ENCODE measurements around the gene WDR77. TPM values are rescaled to one million over a fixed set of nuclear protein-coding genes. Genes with fewer than 3 reads are reported as not detected.

The WDR77 gene
- total RNA-seq, 1 donor: 29.7 TPM

DNA sequence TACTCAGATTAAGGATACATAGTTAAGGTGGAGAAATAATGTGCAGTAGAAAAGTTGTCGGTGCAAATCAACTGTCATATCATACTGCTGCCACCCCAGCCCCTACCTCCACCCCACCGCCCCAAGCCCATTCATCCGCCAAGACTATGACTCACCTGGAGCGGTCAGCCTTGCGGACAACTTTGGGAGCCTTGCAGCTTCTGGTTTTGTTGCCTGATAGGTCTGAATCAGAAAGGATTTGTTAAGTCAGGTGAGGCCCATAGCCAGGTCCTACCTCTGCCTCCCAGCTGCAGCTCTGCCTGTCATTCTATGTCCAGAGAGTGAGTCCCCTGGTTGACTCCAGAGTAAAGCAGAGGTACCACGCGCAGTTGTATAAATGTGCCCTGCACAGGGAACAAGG is 37.4 kb upstream of the WDR77 start:
- H3K27ac ChIP-seq (ENCODE audit: low read depth, low read length): no peak overlapping the region
- peaks cover 6% of the 10 kb centered on the region for H3K4me1 ChIP-seq (ENCODE audit: insufficient read depth, low read length)
- H3K4me2 ChIP-seq (ENCODE audit: insufficient read depth, low read length): no peak overlapping the region
- no peaks in the 10 kb centered on the region for H3K27me3 ChIP-seq (ENCODE audit: insufficient read depth, low read length)
- no peak overlapping the region for H2AFZ ChIP-seq (ENCODE audit: low read length)
- TF ChIP-seq, protein P1, sequence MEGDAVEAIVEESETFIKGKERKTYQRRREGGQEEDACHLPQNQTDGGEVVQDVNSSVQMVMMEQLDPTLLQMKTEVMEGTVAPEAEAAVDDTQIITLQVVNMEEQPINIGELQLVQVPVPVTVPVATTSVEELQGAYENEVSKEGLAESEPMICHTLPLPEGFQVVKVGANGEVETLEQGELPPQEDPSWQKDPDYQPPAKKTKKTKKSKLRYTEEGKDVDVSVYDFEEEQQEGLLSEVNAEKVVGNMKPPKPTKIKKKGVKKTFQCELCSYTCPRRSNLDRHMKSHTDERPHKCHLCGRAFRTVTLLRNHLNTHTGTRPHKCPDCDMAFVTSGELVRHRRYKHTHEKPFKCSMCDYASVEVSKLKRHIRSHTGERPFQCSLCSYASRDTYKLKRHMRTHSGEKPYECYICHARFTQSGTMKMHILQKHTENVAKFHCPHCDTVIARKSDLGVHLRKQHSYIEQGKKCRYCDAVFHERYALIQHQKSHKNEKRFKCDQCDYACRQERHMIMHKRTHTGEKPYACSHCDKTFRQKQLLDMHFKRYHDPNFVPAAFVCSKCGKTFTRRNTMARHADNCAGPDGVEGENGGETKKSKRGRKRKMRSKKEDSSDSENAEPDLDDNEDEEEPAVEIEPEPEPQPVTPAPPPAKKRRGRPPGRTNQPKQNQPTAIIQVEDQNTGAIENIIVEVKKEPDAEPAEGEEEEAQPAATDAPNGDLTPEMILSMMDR (IDR thresholded peaks at IDR 0.05; ENCODE audit: extremely low read depth, low read depth, low read length): no peak
- no peaks in the 10 kb centered on the region for H3K79me2 ChIP-seq (ENCODE audit: insufficient read depth, low read length)
- H3K9me3 ChIP-seq (ENCODE audit: low read depth, low read length): no peaks in the 10 kb centered on the region
- H4K20me1 ChIP-seq (ENCODE audit: insufficient read depth, low read length): no peaks in the 10 kb centered on the region
- DNase-seq (ENCODE audit: insufficient read length, low spot score, missing footprints): no peak
- no peak overlapping the region for H3K4me3 ChIP-seq (ENCODE audit: insufficient read depth, low read length)
- no peaks in the 10 kb centered on the region for H3K36me3 ChIP-seq (ENCODE audit: insufficient read depth, low read length)

DNA sequence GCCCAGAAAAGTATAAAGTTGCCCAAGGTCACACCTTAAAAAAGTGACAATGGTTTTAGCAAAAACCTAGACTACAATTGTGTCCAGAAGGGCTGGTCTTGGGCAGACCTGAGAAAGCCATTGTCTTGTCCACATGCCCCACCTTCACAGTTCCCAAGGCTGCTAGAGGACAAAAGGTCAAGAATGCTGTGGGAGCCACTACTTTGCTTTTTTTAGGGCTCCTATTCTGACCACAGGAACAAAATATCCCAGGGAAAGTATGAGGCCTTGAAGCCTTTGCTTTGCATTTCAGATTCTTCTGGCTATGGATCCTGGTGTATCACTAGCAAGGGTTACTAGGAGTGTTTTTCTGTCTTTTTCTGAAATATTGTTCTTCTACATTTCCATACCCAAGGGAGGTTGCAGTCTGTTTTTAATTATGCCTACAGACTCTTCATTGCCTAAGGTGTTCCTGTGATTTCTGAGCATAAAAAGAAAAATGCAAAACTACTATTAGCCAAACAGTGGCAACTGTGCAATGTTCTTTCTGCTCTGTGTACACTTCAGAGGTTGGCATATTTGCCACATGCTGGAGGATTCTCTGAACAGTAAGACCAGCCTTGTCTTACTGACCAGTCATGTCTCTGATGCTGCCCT is 35.5 kb upstream of the WDR77 start:
- Histone ChIP-seq H3K4me3 (ENCODE audit: insufficient read depth, low read length) (no peak overlapping the region), H3K27ac (ENCODE audit: low read depth, low read length) (no peak overlapping the region), H3K36me3 (ENCODE audit: insufficient read depth, low read length) (no peaks in the 10 kb centered on the region), H3K27me3 (ENCODE audit: insufficient read depth, low read length) (no peaks in the 10 kb centered on the region), H2AFZ (ENCODE audit: low read length) (no peak overlapping the region), H4K20me1 (ENCODE audit: insufficient read depth, low read length) (no peaks in the 10 kb centered on the region), H3K9me3 (ENCODE audit: low read depth, low read length) (no peaks in the 10 kb centered on the region), H3K79me2 (ENCODE audit: insufficient read depth, low read length) (no peaks in the 10 kb centered on the region), H3K4me1 (ENCODE audit: insufficient read depth, low read length) (peaks cover 6% of the 10 kb centered on the region), H3K4me2 (ENCODE audit: insufficient read depth, low read length) (no peak overlapping the region)
- TF ChIP-seq, protein P1 (IDR thresholded peaks at IDR 0.05; ENCODE audit: extremely low read depth, low read depth, low read length): no peak
- no peak for DNase-seq (ENCODE audit: insufficient read length, low spot score, missing footprints)

DNA sequence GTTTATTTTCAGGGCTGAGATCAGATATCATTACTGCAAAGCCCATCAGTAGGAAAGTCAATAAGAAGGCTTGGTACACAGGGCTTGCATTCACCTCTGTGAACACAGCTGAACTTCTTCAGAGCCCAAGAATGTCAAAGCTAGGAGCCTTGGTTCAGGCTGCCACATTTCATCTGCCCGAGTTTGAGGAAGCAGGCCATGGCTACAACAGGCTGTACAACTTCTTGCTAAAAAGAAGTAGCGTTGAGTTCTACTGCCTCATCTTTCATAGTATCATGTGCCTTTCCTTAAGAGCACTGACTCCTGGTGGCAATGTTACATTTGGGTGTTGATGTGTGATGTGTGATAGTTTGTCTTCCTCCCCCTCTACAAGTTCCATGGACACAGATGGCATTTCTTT is 34.8 kb upstream of the WDR77 start:
- Histone ChIP-seq H3K36me3 (ENCODE audit: insufficient read depth, low read length) (no peaks in the 10 kb centered on the region), H3K27me3 (ENCODE audit: insufficient read depth, low read length) (no peaks in the 10 kb centered on the region), H3K4me2 (ENCODE audit: insufficient read depth, low read length) (no peak overlapping the region), H4K20me1 (ENCODE audit: insufficient read depth, low read length) (no peaks in the 10 kb centered on the region), H3K79me2 (ENCODE audit: insufficient read depth, low read length) (no peaks in the 10 kb centered on the region), H2AFZ (ENCODE audit: low read length) (no peak overlapping the region), H3K9me3 (ENCODE audit: low read depth, low read length) (no peaks in the 10 kb centered on the region), H3K4me1 (ENCODE audit: insufficient read depth, low read length) (peaks cover 6% of the 10 kb centered on the region), H3K27ac (ENCODE audit: low read depth, low read length) (no peak overlapping the region), H3K4me3 (ENCODE audit: insufficient read depth, low read length) (no peak overlapping the region)
- TF ChIP-seq, protein P1 (IDR thresholded peaks at IDR 0.05; ENCODE audit: extremely low read depth, low read depth, low read length): no peak
- DNase-seq (ENCODE audit: insufficient read length, low spot score, missing footprints): no peak

DNA sequence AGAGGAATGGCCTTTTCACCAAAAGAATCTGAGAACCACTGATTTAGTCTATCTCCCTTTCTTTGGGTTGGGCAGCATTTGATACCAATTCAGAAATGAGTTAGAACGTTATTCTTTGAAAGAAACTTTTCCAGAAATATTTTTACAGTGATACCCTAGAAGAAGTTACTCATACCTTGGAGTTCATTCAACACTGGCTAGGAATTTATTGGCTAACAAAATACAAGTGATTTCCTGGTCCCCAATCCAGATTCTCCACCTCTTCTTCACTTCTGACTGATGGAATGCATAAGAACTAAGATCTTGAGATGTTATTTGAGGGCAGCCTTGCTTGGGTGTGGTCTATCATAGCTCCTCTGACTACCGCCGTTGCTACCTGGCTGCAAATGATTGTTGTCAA is 34.1 kb upstream of the WDR77 start:
- peaks cover 6% of the 10 kb centered on the region for H3K4me1 ChIP-seq (ENCODE audit: insufficient read depth, low read length)
- no peaks in the 10 kb centered on the region for H3K36me3 ChIP-seq (ENCODE audit: insufficient read depth, low read length)
- H3K4me3 ChIP-seq (ENCODE audit: insufficient read depth, low read length): no peak overlapping the region
- TF ChIP-seq, protein P1 (IDR thresholded peaks at IDR 0.05; ENCODE audit: extremely low read depth, low read depth, low read length): no peak
- H3K9me3 ChIP-seq (ENCODE audit: low read depth, low read length): no peaks in the 10 kb centered on the region
- DNase-seq (ENCODE audit: insufficient read length, low spot score, missing footprints): no peak
- no peak overlapping the region for H2AFZ ChIP-seq (ENCODE audit: low read length)
- no peak overlapping the region for H3K27ac ChIP-seq (ENCODE audit: low read depth, low read length)
- no peaks in the 10 kb centered on the region for H4K20me1 ChIP-seq (ENCODE audit: insufficient read depth, low read length)
- H3K27me3 ChIP-seq (ENCODE audit: insufficient read depth, low read length): no peaks in the 10 kb centered on the region
- H3K4me2 ChIP-seq (ENCODE audit: insufficient read depth, low read length): no peak overlapping the region
- no peaks in the 10 kb centered on the region for H3K79me2 ChIP-seq (ENCODE audit: insufficient read depth, low read length)
